Activated T-cell treated with anti-CD3 and anti-CD28 coated beads, Interleukin-2, amount 50 U/mL, for 4 hours (primary cell): ENCODE measurements around the gene TPRX1. TPM values are rescaled to one million over a fixed set of nuclear protein-coding genes. Genes with fewer than 3 reads are reported as not detected.
A peak's percentile ranks its signal among the peaks of the same experiment; 100 is the strongest.
"Not testable (repeated sequence)": the region's sequence is repeated elsewhere in the genome, so short reads cannot be mapped to it uniquely, and the experiment has no call there.

Experiments
- ATAC-seq, 2 donors: fragments of 200-7000 bp; cut with Tn5 transposase; one replicate each; pipeline ENCODE4 v1.10.0; 2021
- DNase-seq: peaks from one replicate; pipeline ENCODE4 v3.0.0-alpha.2; 2020
- H3K27me3 Mint-ChIP-seq: one replicate; pipeline ENCODE4 v1.8.0; 2021; ENCODE audit warnings: low read depth, mixed read lengths
- H3K36me3 Mint-ChIP-seq: one replicate; pipeline ENCODE4 v1.8.0; 2022; ENCODE audit warnings: mixed read lengths; ENCODE audit not compliant: insufficient read depth
- H3K4me1 Mint-ChIP-seq: one replicate; pipeline ENCODE4 v1.8.0; 2021; ENCODE audit warnings: low read depth, mixed read lengths
- H3K4me3 Mint-ChIP-seq: one replicate; pipeline ENCODE4 v1.8.0; 2021; ENCODE audit warnings: mild to moderate bottlenecking, moderate library complexity, mixed read lengths
- H3K9me3 Mint-ChIP-seq: one replicate; pipeline ENCODE4 v1.8.0; 2021; ENCODE audit warnings: mixed read lengths
- total RNA-seq, 3 donors: library from RNA; stranded (reverse); gene quantifications; one replicate each; pipeline ENCODE4 v1.2.1, GENCODE V29; 2021

The TPRX1 gene
- total RNA-seq, 3 donors from 2014 or later = not detected

GRCh38 chr19:47766670-47767069 lies 37.7 kb downstream of the TPRX1 start:
- no peak for ATAC-seq
- no peaks in the 10 kb centered on the region for H3K4me1 Mint-ChIP-seq
- no peak overlapping the region for H3K4me3 Mint-ChIP-seq
- no peaks in the 10 kb centered on the region for H3K9me3 Mint-ChIP-seq
- no peak for DNase-seq
- no peaks in the 10 kb centered on the region for H3K36me3 Mint-ChIP-seq
- H3K27me3 Mint-ChIP-seq = no peaks in the 10 kb centered on the region

- Mint-ChIP-seq H3K4me1 (no peaks in the 10 kb centered on the region), H3K27me3 (no peaks in the 10 kb centered on the region), H3K4me3 (no peak overlapping the region), H3K9me3 (no peaks in the 10 kb centered on the region), H3K36me3 (no peaks in the 10 kb centered on the region)
- ATAC-seq = no peak
- DNase-seq = no peak
Observed at GRCh38 chr19:47766359-47766620, 38.1 kb downstream of the TPRX1 start.

- DNase-seq (peak; percentile 35), ATAC-seq (peak; percentile 46 to 51)
- Mint-ChIP-seq H3K4me3 (no peak overlapping the region), H3K4me1 (no peaks in the 10 kb centered on the region), H3K27me3 (no peaks in the 10 kb centered on the region), H3K9me3 (no peaks in the 10 kb centered on the region), H3K36me3 (no peaks in the 10 kb centered on the region)
Observed at GRCh38 chr19:47765523-47766358, 38.6 kb downstream of the TPRX1 start.

GRCh38 chr19:47764705-47765104 lies 39.6 kb downstream of the TPRX1 start:
- not testable (repeated sequence) for H3K4me3 Mint-ChIP-seq, H3K4me1 Mint-ChIP-seq, H3K9me3 Mint-ChIP-seq, ATAC-seq, H3K27me3 Mint-ChIP-seq, DNase-seq, H3K36me3 Mint-ChIP-seq

- Mint-ChIP-seq H3K4me1 (no peaks in the 10 kb centered on the region), H3K36me3 (peaks cover 9% of the 10 kb centered on the region), H3K27me3 (no peaks in the 10 kb centered on the region), H3K4me3 (no peak overlapping the region), H3K9me3 (no peaks in the 10 kb centered on the region)
- no peak for DNase-seq
- ATAC-seq = no peak
Observed at GRCh38 chr19:47762615-47763308, 41.6 kb downstream of the TPRX1 start.

- no peaks in the 10 kb centered on the region for H3K4me1 Mint-ChIP-seq
- H3K9me3 Mint-ChIP-seq = no peaks in the 10 kb centered on the region
- no peak for ATAC-seq
- no peak for DNase-seq
- H3K4me3 Mint-ChIP-seq = no peak overlapping the region
- no peaks in the 10 kb centered on the region for H3K27me3 Mint-ChIP-seq
- peaks cover 11% of the 10 kb centered on the region for H3K36me3 Mint-ChIP-seq
Observed at GRCh38 chr19:47762151-47762550, 42.2 kb downstream of the TPRX1 start.

- Mint-ChIP-seq H3K27me3 (no peaks in the 10 kb centered on the region), H3K9me3 (no peaks in the 10 kb centered on the region), H3K4me3 (no peak overlapping the region), H3K4me1 (no peaks in the 10 kb centered on the region), H3K36me3 (peaks cover 14% of the 10 kb centered on the region)
- ATAC-seq = no peak
- no peak for DNase-seq
Observed at GRCh38 chr19:47761566-47761965, 42.8 kb downstream of the TPRX1 start.

GRCh38 chr19:47760632-47760999 lies 43.7 kb downstream of the TPRX1 start:
- Mint-ChIP-seq H3K36me3 (peaks cover 19% of the 10 kb centered on the region), H3K27me3 (no peaks in the 10 kb centered on the region), H3K4me1 (no peaks in the 10 kb centered on the region), H3K9me3 (no peaks in the 10 kb centered on the region), H3K4me3 (no peak overlapping the region)
- no peak for DNase-seq
- ATAC-seq = no peak

GRCh38 chr19:47758443-47758804 lies 45.9 kb downstream of the TPRX1 start:
- ATAC-seq = no peak
- H3K27me3 Mint-ChIP-seq = no peaks in the 10 kb centered on the region
- no peaks in the 10 kb centered on the region for H3K4me1 Mint-ChIP-seq
- DNase-seq = no peak
- no peaks in the 10 kb centered on the region for H3K9me3 Mint-ChIP-seq
- H3K36me3 Mint-ChIP-seq = peaks cover 30% of the 10 kb centered on the region
- H3K4me3 Mint-ChIP-seq = no peak overlapping the region

- Mint-ChIP-seq H3K9me3 (no peaks in the 10 kb centered on the region), H3K4me3 (no peak overlapping the region), H3K27me3 (no peaks in the 10 kb centered on the region), H3K36me3 (peaks cover 36% of the 10 kb centered on the region), H3K4me1 (no peaks in the 10 kb centered on the region)
- ATAC-seq = no peak
- DNase-seq = no peak
Observed at GRCh38 chr19:47757617-47758442, 46.5 kb downstream of the TPRX1 start.

GRCh38 chr19:47756953-47757608 lies 47.3 kb downstream of the TPRX1 start:
- no peaks in the 10 kb centered on the region for H3K9me3 Mint-ChIP-seq
- H3K4me1 Mint-ChIP-seq = peaks cover 2% of the 10 kb centered on the region
- DNase-seq (no peak), ATAC-seq (no peak)
- H3K27me3 Mint-ChIP-seq = no peaks in the 10 kb centered on the region
- H3K36me3 Mint-ChIP-seq = peaks cover 41% of the 10 kb centered on the region
- H3K4me3 Mint-ChIP-seq = no peak overlapping the region

- Mint-ChIP-seq H3K4me3 (no peak overlapping the region), H3K4me1 (peaks cover 2% of the 10 kb centered on the region), H3K9me3 (no peaks in the 10 kb centered on the region), H3K36me3 (peaks cover 42% of the 10 kb centered on the region), H3K27me3 (no peaks in the 10 kb centered on the region)
- ATAC-seq (no peak), DNase-seq (no peak)
Observed at GRCh38 chr19:47756627-47756929, 47.8 kb downstream of the TPRX1 start.

GRCh38 chr19:47755762-47756626 lies 48.4 kb downstream of the TPRX1 start:
- H3K4me3 Mint-ChIP-seq = no peak overlapping the region
- H3K27me3 Mint-ChIP-seq = no peaks in the 10 kb centered on the region
- peaks cover 42% of the 10 kb centered on the region for H3K36me3 Mint-ChIP-seq
- H3K4me1 Mint-ChIP-seq = peaks cover 2% of the 10 kb centered on the region
- H3K9me3 Mint-ChIP-seq = no peaks in the 10 kb centered on the region
- no peak for ATAC-seq
- DNase-seq = no peak
